Measurements from ENCODE around the gene S100A8. TPM values are rescaled to one million over a fixed set of nuclear protein-coding genes. Genes with fewer than 3 reads are reported as not detected.

S100A8 gene
- total and polyA plus RNA-seq, 2 donors (not counting 3 experiments of a cell fraction or from before 2014, with no cell fraction given) = not detected

DNA sequence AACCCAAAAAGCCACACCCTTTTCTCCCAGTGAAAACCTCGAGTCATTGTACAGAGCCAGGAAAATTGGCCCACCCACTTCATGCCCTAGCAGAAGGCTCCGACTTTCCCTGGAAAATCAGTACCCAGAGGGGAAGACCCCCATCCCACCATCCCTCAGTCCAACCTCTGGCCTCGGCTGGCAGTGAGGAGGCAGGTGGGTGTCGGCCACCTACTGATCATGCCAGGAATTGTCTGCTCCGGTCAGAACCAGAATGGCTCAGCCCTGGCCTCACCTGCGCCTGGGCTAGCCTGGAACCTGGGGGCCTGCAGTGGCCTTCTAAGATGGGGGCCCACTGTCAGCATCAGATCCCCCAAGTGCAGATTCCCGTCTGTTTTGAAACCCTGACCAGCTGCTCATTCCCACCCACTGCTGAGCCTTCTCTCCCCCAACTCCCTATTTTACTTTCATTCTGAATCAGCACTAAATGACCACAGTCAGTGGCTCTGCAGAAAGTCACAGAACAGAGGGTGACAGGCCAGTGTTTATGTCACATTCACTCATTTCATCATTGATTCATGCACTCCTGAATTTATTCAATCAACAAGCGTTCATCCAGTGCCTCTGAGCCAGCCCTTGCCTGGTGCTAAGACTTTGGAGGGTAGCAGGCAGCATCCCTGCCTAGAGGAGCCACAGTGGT, 36.2 kb downstream of the S100A8 start:
- CTCF ChIA-PET = interaction anchor here (0.9 to 13.2 kb wide), 3 partner anchors 50 to 178 kb away, joined by 3 to 331 read pairs (median 5); no protein-coding TSS in a partner anchor
- POLR2A ChIA-PET = no interaction called here
- Histone ChIP-seq H3K4me3 (replicated peaks in 1 of 3; ENCODE audit: insufficient read depth in 1 of 3, low read depth in 1 of 3, low read length in 3 of 3) (no peak overlapping the region), H3K79me2 (ENCODE audit: control insufficient read depth, insufficient read depth, low read length) (no peaks in the 10 kb centered on the region), H3K9me3 (replicated peaks; ENCODE audit: control insufficient read depth, insufficient read depth, low read length) (no peaks in the 10 kb centered on the region), H4K20me1 (replicated peaks; ENCODE audit: control insufficient read depth, extremely low read depth, insufficient read depth, low read length) (no peaks in the 10 kb centered on the region), H3K4me2 (ENCODE audit: insufficient read depth, low read length) (no peak overlapping the region), H3K9ac (replicated peaks; ENCODE audit: extremely low read depth, insufficient read depth, low read length) (no peak overlapping the region), H3K27me3 (ENCODE audit: control insufficient read depth in 2 of 2, insufficient read depth in 2 of 2, low read length in 2 of 2) (no peaks in the 10 kb centered on the region), H3K9me1 (replicated peaks; ENCODE audit: control insufficient read depth, extremely low read depth, insufficient read depth, low read length) (no peaks in the 10 kb centered on the region), H2AFZ (ENCODE audit: low read depth, low read length) (no peak overlapping the region), H3K36me3 (ENCODE audit: control insufficient read depth in 2 of 2, extremely low read depth in 1 of 2, insufficient read depth in 2 of 2, low read length in 2 of 2) (no peaks in the 10 kb centered on the region), H3K4me1 (ENCODE audit: control insufficient read depth, extremely low read depth, insufficient read depth, low read length) (no peaks in the 10 kb centered on the region), H3K27ac (ENCODE audit: insufficient read depth, low read depth, low read length) (no peak overlapping the region)
- intact Hi-C loops (cut with micrococcal nuclease) = no loop called here
- no peak for FAIRE-seq
- no peak for DNase-seq (ENCODE audit: low read depth, low spot score)
- no peak for TF ChIP-seq JUN (IDR thresholded peaks at IDR 0.05; ENCODE audit: borderline replicate concordance, insufficient read depth, insufficient read length, low read depth)
- no peak for TF ChIP-seq POLR2AphosphoS5 (IDR thresholded peaks at IDR 0.05; ENCODE audit: insufficient read depth, low read depth, low read length)
- TF ChIP-seq, protein P1, sequence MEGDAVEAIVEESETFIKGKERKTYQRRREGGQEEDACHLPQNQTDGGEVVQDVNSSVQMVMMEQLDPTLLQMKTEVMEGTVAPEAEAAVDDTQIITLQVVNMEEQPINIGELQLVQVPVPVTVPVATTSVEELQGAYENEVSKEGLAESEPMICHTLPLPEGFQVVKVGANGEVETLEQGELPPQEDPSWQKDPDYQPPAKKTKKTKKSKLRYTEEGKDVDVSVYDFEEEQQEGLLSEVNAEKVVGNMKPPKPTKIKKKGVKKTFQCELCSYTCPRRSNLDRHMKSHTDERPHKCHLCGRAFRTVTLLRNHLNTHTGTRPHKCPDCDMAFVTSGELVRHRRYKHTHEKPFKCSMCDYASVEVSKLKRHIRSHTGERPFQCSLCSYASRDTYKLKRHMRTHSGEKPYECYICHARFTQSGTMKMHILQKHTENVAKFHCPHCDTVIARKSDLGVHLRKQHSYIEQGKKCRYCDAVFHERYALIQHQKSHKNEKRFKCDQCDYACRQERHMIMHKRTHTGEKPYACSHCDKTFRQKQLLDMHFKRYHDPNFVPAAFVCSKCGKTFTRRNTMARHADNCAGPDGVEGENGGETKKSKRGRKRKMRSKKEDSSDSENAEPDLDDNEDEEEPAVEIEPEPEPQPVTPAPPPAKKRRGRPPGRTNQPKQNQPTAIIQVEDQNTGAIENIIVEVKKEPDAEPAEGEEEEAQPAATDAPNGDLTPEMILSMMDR (IDR thresholded peaks at IDR 0.05; ENCODE audit: extremely low read depth in 1 of 2, insufficient read depth in 1 of 2, low read depth in 1 of 2, low read length in 2 of 2) = no peak
- TF ChIP-seq MYC (IDR thresholded peaks at IDR 0.05; ENCODE audit: low read depth, low read length) = no peak
- no peak for TF ChIP-seq POLR2A (IDR thresholded peaks at IDR 0.05; ENCODE audit: low read depth, low read length)
- TF ChIP-seq GATA2 (IDR thresholded peaks at IDR 0.05; ENCODE audit: insufficient read depth, insufficient read length, low read depth, low read length) = no peak
- TF ChIP-seq FOS (IDR thresholded peaks at IDR 0.05; ENCODE audit: borderline replicate concordance, insufficient read depth, low read length) = no peak
- TF ChIP-seq, protein P2, sequence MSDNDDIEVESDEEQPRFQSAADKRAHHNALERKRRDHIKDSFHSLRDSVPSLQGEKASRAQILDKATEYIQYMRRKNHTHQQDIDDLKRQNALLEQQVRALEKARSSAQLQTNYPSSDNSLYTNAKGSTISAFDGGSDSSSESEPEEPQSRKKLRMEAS (IDR thresholded peaks at IDR 0.05; ENCODE audit: insufficient read depth, insufficient read length) = no peak
- TF ChIP-seq EZH2 (IDR thresholded peaks at IDR 0.05; ENCODE audit: borderline replicate concordance, low read depth, low read length, severe bottlenecking) = no peak
- dilution Hi-C loops (cut with MboI; ENCODE audit: extremely low pct_ligation_motif_present, low sequenced_read_pairs) = no loop called here
- BruUV-seq (replicated peaks) = no TSS peak

Measured in endothelial cell of umbilical vein (primary cell).